ENCODE results near the gene CDH13. TPM values are rescaled to one million over a fixed set of nuclear protein-coding genes. Genes with fewer than 3 reads are reported as not detected.

The CDH13 gene
- total and polyA plus RNA-seq, 2 of the 8 experiments (the other 6 are each of a cell fraction or from before 2014, with no cell fraction given), result 2.3 to 2.4 TPM

- TF ChIP-seq BRCA1 (IDR thresholded peaks at IDR 0.05; ENCODE audit: low read depth, low read length) (no peak), SAP30 (IDR thresholded peaks at IDR 0.05; ENCODE audit: insufficient read depth, insufficient replicate concordance, low read length) (no peak), SP2 (IDR thresholded peaks at IDR 0.05; ENCODE audit: low read length) (no peak)
Measured at GRCh38 chr16:83685615-83686165, 1058.9 kb downstream of the CDH13 start (continued).
